Mammary epithelial cell (primary cell): Measurements from ENCODE around the gene TRAK1.

Experiments
- EZH2 ChIP-seq: IDR thresholded peaks from 2 replicates; pipeline ENCODE4 v1.6.1; 2012; ENCODE audit warnings: low read length, inconsistent platforms, borderline replicate concordance
- TF ChIP-seq, protein P1 (sequence below), 2 donors: IDR thresholded peaks in 1 of 2; conservative IDR thresholded peaks in 1 of 2; 2 replicates each; pipeline ENCODE4 v1.5.1; 2011 to 2012; ENCODE audit warnings: inconsistent platforms in 2 of 2, low read length in 2 of 2, mild to moderate bottlenecking in 2 of 2, control low read depth in 1 of 2, low read depth in 1 of 2; ENCODE audit not compliant: insufficient read depth in 1 of 2; ENCODE audit errors: extremely low read depth in 1 of 2

- TF ChIP-seq, protein P1, sequence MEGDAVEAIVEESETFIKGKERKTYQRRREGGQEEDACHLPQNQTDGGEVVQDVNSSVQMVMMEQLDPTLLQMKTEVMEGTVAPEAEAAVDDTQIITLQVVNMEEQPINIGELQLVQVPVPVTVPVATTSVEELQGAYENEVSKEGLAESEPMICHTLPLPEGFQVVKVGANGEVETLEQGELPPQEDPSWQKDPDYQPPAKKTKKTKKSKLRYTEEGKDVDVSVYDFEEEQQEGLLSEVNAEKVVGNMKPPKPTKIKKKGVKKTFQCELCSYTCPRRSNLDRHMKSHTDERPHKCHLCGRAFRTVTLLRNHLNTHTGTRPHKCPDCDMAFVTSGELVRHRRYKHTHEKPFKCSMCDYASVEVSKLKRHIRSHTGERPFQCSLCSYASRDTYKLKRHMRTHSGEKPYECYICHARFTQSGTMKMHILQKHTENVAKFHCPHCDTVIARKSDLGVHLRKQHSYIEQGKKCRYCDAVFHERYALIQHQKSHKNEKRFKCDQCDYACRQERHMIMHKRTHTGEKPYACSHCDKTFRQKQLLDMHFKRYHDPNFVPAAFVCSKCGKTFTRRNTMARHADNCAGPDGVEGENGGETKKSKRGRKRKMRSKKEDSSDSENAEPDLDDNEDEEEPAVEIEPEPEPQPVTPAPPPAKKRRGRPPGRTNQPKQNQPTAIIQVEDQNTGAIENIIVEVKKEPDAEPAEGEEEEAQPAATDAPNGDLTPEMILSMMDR (conservative IDR thresholded peaks at IDR 0.05 in 1 of 2, IDR thresholded peaks at IDR 0.05 in 1 of 2; ENCODE audit: extremely low read depth in 1 of 2, insufficient read depth in 1 of 2, low read depth in 1 of 2, low read length in 2 of 2) = no peak
- TF ChIP-seq EZH2 = no peak
Measured at GRCh38 chr3:42092006-42092405, 849 bp downstream of the TRAK1 start.
